Measurements from ENCODE around the gene STAB2.
A peak's percentile ranks its signal among the peaks of the same experiment; 100 is the strongest.
"Not testable (repeated sequence)": the region's sequence is repeated elsewhere in the genome, so short reads cannot be mapped to it uniquely, and the experiment has no call there.

The STAB2 gene

GRCh38 chr12:103589517-103589916, 2.4 kb downstream of the STAB2 start:
- no peak for DNase-seq

GRCh38 chr12:103590271-103590670, 3.2 kb downstream of the STAB2 start:
- no peak for DNase-seq

GRCh38 chr12:103596981-103597380, 9.9 kb downstream of the STAB2 start:
- DNase-seq, result no peak

- no peak for DNase-seq
Observed at GRCh38 chr12:103599274-103599673, 12.2 kb downstream of the STAB2 start.

- no peak for DNase-seq
Observed at GRCh38 chr12:103600967-103601728, 14.1 kb downstream of the STAB2 start.

- DNase-seq, result no peak
Observed at GRCh38 chr12:103620395-103620794, 33.3 kb downstream of the STAB2 start.

- DNase-seq, result no peak
Observed at GRCh38 chr12:103623716-103624115, 36.6 kb downstream of the STAB2 start.

- DNase-seq, result no peak
Observed at GRCh38 chr12:103626498-103626897, 39.4 kb downstream of the STAB2 start.

- no peak for DNase-seq
Observed at GRCh38 chr12:103627189-103627855, 40.2 kb downstream of the STAB2 start.

- peak; percentile 35 for DNase-seq
Observed at GRCh38 chr12:103632554-103633216, 45.6 kb downstream of the STAB2 start.

- no peak for DNase-seq
Observed at GRCh38 chr12:103634732-103635131, 47.7 kb downstream of the STAB2 start.

- DNase-seq, result no peak
Observed at GRCh38 chr12:103635419-103635818, 48.3 kb downstream of the STAB2 start.

GRCh38 chr12:103637021-103637420, 49.9 kb downstream of the STAB2 start:
- no peak for DNase-seq

GRCh38 chr12:103637429-103637828, 50.4 kb downstream of the STAB2 start:
- DNase-seq, result no peak

GRCh38 chr12:103639983-103640382, 52.9 kb downstream of the STAB2 start:
- no peak for DNase-seq

GRCh38 chr12:103640410-103640809, 53.3 kb downstream of the STAB2 start:
- no peak for DNase-seq

GRCh38 chr12:103640831-103641230, 53.8 kb downstream of the STAB2 start:
- DNase-seq, result no peak

- DNase-seq, result no peak
Observed at GRCh38 chr12:103642240-103642864, 55.3 kb downstream of the STAB2 start.

GRCh38 chr12:103645202-103645601, 58.1 kb downstream of the STAB2 start:
- no peak for DNase-seq

- no peak for DNase-seq
Observed at GRCh38 chr12:103647267-103647666, 60.2 kb downstream of the STAB2 start.

GRCh38 chr12:103652808-103653207, 65.7 kb downstream of the STAB2 start:
- DNase-seq, result no peak

GRCh38 chr12:103653568-103654173, 66.6 kb downstream of the STAB2 start:
- DNase-seq, result not testable (repeated sequence)

- DNase-seq, result no peak
Observed at GRCh38 chr12:103654816-103655215, 67.7 kb downstream of the STAB2 start.
